GM19240 (cell line): ENCODE measurements around the gene DPY19L2.
"Not testable (repeated sequence)": the region's sequence is repeated elsewhere in the genome, so short reads cannot be mapped to it uniquely, and the experiment has no call there.

ENCODE experiments used
- DNase-seq: peaks from one replicate; pipeline ENCODE4 v3.0.0; 2011; ENCODE audit warnings: low spot score; ENCODE audit not compliant: insufficient read length

DPY19L2 gene

GRCh38 chr12:63537838-63538237 lies 130.5 kb downstream of the DPY19L2 start:
- DNase-seq = not testable (repeated sequence)

- not testable (repeated sequence) for DNase-seq
Observed at GRCh38 chr12:63529641-63530040, 138.7 kb downstream of the DPY19L2 start.

GRCh38 chr12:63525831-63526230 lies 142.5 kb downstream of the DPY19L2 start:
- no peak for DNase-seq

GRCh38 chr12:63521706-63522105 lies 146.6 kb downstream of the DPY19L2 start:
- no peak for DNase-seq
